IPS-15b (cell line): ENCODE data around the gene RECQL5.

ENCODE experiments used
- H3K27me3 ChIP-seq: one replicate; pipeline ENCODE4 v1.6.1; 2013; ENCODE audit warnings: low read length; ENCODE audit not compliant: control insufficient read depth, insufficient read depth
- H3K36me3 ChIP-seq: one replicate; pipeline ENCODE4 v1.6.1; 2013; ENCODE audit warnings: low read length; ENCODE audit not compliant: control insufficient read depth, insufficient read depth
- H3K4me1 ChIP-seq: one replicate; pipeline ENCODE4 v1.6.1; 2013; ENCODE audit warnings: mild to moderate bottlenecking, low read length; ENCODE audit not compliant: control insufficient read depth, insufficient read depth
- H3K4me3 ChIP-seq: one replicate; pipeline ENCODE4 v1.5.1; 2013; ENCODE audit warnings: low read depth, low read length
- H3K9ac ChIP-seq: one replicate; pipeline ENCODE4 v1.6.1; 2013; ENCODE audit warnings: low read depth, mild to moderate bottlenecking, low read length
- H3K9me3 ChIP-seq: one replicate; pipeline ENCODE4 v1.6.1; 2013; ENCODE audit warnings: mild to moderate bottlenecking, low read length; ENCODE audit not compliant: control insufficient read depth, insufficient read depth

The RECQL5 gene

DNA sequence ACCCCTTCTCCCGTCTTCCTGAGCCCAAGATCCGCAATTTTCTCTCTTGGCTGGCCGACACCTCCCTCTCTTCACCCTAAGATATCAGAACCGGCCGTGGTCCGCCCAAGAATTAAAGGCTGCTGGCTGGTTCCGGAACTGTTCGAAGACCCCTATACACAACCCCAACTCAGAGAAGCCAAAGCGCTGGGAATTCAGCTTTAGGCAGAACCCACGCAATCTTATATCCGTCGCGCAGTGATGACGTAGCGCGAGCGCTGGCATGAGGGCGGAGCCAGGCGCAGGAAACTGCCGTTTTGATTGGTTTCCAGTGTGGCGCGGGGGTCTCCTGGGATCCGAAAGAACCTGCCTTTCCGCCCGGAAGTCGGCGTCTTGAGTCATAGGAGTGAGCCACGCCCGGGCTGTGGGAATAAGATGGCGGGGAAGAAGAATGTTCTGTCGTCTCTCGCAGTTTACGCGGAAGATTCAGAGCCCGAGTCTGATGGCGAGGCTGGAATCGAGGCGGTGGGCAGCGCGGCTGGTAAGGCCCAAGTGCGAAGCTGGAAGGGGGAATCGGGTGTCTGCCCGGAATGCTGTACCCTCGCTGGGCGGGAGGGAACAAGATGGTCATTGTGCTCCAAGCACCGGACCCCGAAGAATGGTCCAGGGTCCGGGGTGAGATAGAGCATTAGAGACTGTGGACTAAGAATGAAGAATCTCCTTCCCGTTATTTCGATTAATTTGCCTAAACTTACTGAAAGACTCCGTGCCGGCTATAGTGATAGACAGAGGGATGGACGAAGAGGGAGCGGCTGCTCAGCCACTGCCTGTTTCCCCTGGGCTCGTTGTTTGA, at the start of gene RECQL5, which contains the start of gene SAP30BP:
Gene RECQL5 (minus strand): TSS at position 196 of the 832 bp plus-strand sequence. CDS start 597 bp downstream, outside the sequence.
Gene SAP30BP (plus strand): TSS at position 380 of the 832 bp plus-strand sequence. CDS start 35 bp downstream, at position 415.
- H3K4me3 ChIP-seq: peak within 1 kb of the TSS; percentile 100

GRCh38 chr17:75712446-75712845, 45.5 kb upstream of the RECQL5 start:
- no peak overlapping the region for H3K9ac ChIP-seq
- no peaks in the 10 kb centered on the region for H3K27me3 ChIP-seq
- H3K4me3 ChIP-seq: no peak overlapping the region
- H3K4me1 ChIP-seq: no peaks in the 10 kb centered on the region
- no peaks in the 10 kb centered on the region for H3K36me3 ChIP-seq
- H3K9me3 ChIP-seq: no peaks in the 10 kb centered on the region

More for the DNA sequence above, at the start of gene RECQL5, which contains the start of gene SAP30BP:
- Histone ChIP-seq H3K27me3 (no peaks in the 10 kb centered on the region), H3K9ac (peak within 1 kb of the TSS; percentile 92), H3K4me1 (peaks cover 3% of the 10 kb centered on the region), H3K36me3 (peaks cover 28% of the 10 kb centered on the region), H3K9me3 (no peaks in the 10 kb centered on the region)

DNA sequence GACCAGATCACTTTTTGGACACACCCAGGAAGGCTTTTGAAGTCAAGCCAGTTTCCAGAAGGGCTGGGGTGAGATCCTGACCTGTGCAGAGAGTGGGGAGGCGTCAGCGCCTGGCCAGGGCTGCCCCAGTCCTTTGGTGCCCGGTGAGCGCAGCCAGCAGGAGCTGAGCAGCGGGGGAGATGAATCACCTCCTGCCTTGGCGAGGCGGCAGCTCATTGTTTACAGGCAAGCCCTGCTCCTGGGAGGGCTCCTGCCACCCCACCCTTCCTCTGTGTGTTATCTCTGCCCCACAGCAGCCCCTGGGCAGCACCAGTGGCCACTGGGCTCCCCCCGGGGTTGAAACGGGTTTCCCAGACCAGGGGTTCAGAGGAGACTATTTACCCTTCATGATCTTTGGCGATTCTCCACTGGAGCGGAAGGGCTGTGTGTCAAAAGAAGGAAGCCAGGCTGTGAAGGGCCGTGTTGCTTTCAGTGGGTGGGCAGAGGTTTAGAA, 40.2 kb upstream of the RECQL5 start:
- Histone ChIP-seq H3K36me3 (peaks cover 47% of the 10 kb centered on the region), H3K4me3 (no peak overlapping the region), H3K4me1 (no peaks in the 10 kb centered on the region), H3K9me3 (no peaks in the 10 kb centered on the region), H3K27me3 (no peaks in the 10 kb centered on the region), H3K9ac (no peak overlapping the region)

GRCh38 chr17:75706042-75706728, 39.2 kb upstream of the RECQL5 start:
- no peak overlapping the region for H3K4me3 ChIP-seq
- H3K27me3 ChIP-seq: no peaks in the 10 kb centered on the region
- H3K4me1 ChIP-seq: no peaks in the 10 kb centered on the region
- H3K9ac ChIP-seq: no peak overlapping the region
- H3K36me3 ChIP-seq: peaks cover 51% of the 10 kb centered on the region
- H3K9me3 ChIP-seq: no peaks in the 10 kb centered on the region

- no peaks in the 10 kb centered on the region for H3K9me3 ChIP-seq
- H3K36me3 ChIP-seq: peaks cover 60% of the 10 kb centered on the region
- H3K9ac ChIP-seq: no peak overlapping the region
- H3K4me3 ChIP-seq: no peak overlapping the region
- H3K4me1 ChIP-seq: no peaks in the 10 kb centered on the region
- H3K27me3 ChIP-seq: no peaks in the 10 kb centered on the region
Measured at GRCh38 chr17:75704963-75705875, 38.3 kb upstream of the RECQL5 start.

- Histone ChIP-seq H3K4me1 (no peaks in the 10 kb centered on the region), H3K27me3 (no peaks in the 10 kb centered on the region), H3K36me3 (peaks cover 67% of the 10 kb centered on the region), H3K4me3 (no peak overlapping the region), H3K9me3 (no peaks in the 10 kb centered on the region), H3K9ac (no peak overlapping the region)
Measured at GRCh38 chr17:75703591-75703990, 36.6 kb upstream of the RECQL5 start.

- Histone ChIP-seq H3K4me1 (no peaks in the 10 kb centered on the region), H3K36me3 (peaks cover 67% of the 10 kb centered on the region), H3K4me3 (no peak overlapping the region), H3K27me3 (no peaks in the 10 kb centered on the region), H3K9me3 (no peaks in the 10 kb centered on the region), H3K9ac (no peak overlapping the region)
Measured at GRCh38 chr17:75703191-75703590, 36.2 kb upstream of the RECQL5 start.

- Histone ChIP-seq H3K9me3 (no peaks in the 10 kb centered on the region), H3K4me3 (no peak overlapping the region), H3K27me3 (no peaks in the 10 kb centered on the region), H3K9ac (no peak overlapping the region), H3K4me1 (no peaks in the 10 kb centered on the region), H3K36me3 (peaks cover 63% of the 10 kb centered on the region)
Measured at GRCh38 chr17:75701288-75701687, 34.3 kb upstream of the RECQL5 start.

- H3K4me1 ChIP-seq: peaks cover under 1% of the 10 kb centered on the region
- no peaks in the 10 kb centered on the region for H3K9me3 ChIP-seq
- no peak overlapping the region for H3K4me3 ChIP-seq
- H3K9ac ChIP-seq: no peak overlapping the region
- H3K27me3 ChIP-seq: no peaks in the 10 kb centered on the region
- peaks cover 38% of the 10 kb centered on the region for H3K36me3 ChIP-seq
Measured at GRCh38 chr17:75698659-75699058, 31.7 kb upstream of the RECQL5 start.

DNA sequence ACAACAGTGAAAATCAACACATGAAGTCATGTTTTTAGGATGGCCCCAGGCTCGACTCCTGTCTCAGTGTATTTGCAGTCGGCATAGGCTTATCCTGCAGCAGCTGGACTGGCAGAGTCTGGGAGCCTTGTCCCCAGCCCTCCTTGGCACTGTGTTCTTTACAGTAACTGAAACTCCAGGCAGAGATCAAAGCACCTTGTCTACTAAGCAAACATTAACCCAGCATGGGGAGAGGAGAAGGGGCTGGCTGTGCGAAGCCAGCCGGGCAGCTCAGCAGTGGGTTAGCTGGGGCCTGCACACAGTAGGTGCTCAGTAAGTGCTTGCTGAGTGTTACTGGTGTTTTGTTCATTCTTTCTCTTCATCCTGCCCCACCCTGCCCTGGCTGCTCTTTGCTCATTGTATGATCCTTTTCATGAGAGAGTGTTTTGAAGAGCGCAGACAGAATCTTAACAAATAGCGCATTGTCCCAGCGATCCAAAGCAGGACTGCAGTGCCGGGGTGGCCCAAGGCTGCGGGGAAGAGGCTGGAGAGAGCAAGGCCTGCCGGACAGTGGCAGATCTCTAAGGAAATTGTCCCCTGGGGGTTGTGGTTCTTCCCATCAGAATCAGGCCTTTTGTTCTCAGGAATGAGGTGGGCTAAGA, 30.8 kb upstream of the RECQL5 start:
- Histone ChIP-seq H3K9ac (no peak overlapping the region), H3K4me3 (no peak overlapping the region), H3K27me3 (no peaks in the 10 kb centered on the region), H3K9me3 (no peaks in the 10 kb centered on the region), H3K4me1 (peaks cover 8% of the 10 kb centered on the region), H3K36me3 (peaks cover 30% of the 10 kb centered on the region)

DNA sequence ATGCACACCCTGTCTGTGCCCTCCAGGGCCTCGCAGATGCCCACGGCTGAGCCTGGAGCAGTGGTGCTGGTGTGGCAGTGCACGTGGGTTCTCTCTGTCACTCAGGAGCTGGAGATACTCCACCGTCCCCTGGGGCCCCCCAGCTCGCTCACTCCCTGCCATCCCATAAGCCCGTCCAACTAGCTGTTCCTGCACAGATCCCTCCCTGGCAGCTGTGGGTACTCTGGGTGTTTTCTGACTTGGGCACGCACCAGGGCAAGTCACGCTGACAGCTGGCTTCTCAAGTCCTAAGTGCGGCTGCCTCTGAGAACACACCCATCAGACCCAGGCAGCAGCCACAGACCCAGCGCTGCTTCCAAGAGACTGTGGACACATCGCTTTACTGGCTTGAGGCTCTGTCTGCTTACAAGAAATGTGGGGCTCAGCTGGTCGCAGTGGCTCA, 28.9 kb upstream of the RECQL5 start:
- H3K9ac ChIP-seq: no peak overlapping the region

More for the DNA sequence above, 28.9 kb upstream of the RECQL5 start:
- Histone ChIP-seq H3K36me3 (peaks cover 17% of the 10 kb centered on the region), H3K9me3 (no peaks in the 10 kb centered on the region), H3K4me3 (no peak overlapping the region), H3K27me3 (no peaks in the 10 kb centered on the region), H3K4me1 (peaks cover 8% of the 10 kb centered on the region)
